Right hindlimb (tissue), 1 donor: ENCODE data around the gene ZNF774.
A peak's percentile ranks its signal among the peaks of the same experiment; 100 is the strongest.
"Not testable (repeated sequence)": the region's sequence is repeated elsewhere in the genome, so short reads cannot be mapped to it uniquely, and the experiment has no call there.

ENCODE experiments used
- DNase-seq: peaks from one replicate; pipeline ENCODE4 v3.0.0-alpha.2; 2018

ZNF774 gene

GRCh38 chr15:90347431-90348065, 4.5 kb upstream of the ZNF774 start:
- not testable (repeated sequence) for DNase-seq

DNA sequence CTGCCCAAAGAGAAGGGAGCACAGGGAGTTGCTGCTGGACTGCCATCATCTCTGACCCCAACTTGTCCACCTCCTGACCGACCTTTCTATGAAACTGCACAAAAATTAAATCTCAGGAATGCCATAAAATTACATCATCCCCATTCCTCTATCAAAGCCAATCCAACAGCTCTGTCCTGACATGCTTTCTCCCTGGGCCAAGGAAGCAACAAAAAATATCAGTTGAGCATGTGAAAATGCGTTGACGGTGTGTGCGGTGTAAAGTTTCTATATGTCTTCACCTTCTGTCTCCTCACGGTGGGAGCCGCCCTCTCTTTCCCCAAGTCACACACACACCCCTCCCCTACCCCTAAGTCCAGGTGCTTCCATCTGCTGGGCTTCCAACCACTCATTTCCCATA, 3.6 kb upstream of the ZNF774 start:
- no peak for DNase-seq

DNA sequence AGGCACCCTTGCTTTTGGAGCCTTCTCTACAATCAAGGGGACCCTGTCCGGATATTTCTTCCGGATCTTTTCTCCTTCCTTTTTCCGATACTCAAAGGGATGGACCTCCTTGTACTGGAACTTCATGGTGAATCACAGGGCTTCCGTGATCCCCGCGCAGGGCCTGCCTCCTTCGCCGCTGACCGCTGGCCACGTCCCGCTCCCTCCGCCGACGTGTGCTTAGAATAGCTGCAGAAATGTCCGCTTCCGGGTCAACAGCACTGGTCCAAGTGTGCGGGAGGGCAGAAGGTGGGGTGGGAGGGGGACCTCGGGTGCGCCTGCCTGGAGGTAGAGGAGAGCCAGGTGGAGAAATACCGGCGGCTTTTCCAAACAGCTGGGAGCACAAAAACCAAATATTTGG, 3.0 kb upstream of the ZNF774 start:
- DNase-seq: no peak

GRCh38 chr15:90349821-90350220, 2.3 kb upstream of the ZNF774 start:
- DNase-seq: no peak

- no peak for DNase-seq
Observed at GRCh38 chr15:90351479-90352106, 491 bp upstream of the ZNF774 start.

GRCh38 chr15:90354986-90355385, 2.9 kb downstream of the ZNF774 start:
- no peak for DNase-seq

- no peak for DNase-seq
Observed at GRCh38 chr15:90358124-90359033, 6.3 kb downstream of the ZNF774 start.

- DNase-seq: no peak
Observed at GRCh38 chr15:90360746-90361145, 8.7 kb downstream of the ZNF774 start.

DNA sequence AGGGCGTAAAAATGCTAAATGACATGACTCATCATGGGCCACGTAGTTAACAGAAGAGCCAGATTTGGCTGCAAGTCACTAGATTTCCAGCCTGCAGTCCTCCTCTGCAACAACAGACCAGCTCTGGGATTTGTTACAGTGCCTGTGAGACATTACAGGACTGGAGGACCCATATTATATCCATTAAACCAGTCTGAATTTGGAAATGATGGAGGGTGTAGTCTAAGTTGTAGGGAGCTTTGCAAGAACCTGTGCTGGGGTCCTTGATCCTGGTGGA, 10.8 kb downstream of the ZNF774 start:
- no peak for DNase-seq

DNA sequence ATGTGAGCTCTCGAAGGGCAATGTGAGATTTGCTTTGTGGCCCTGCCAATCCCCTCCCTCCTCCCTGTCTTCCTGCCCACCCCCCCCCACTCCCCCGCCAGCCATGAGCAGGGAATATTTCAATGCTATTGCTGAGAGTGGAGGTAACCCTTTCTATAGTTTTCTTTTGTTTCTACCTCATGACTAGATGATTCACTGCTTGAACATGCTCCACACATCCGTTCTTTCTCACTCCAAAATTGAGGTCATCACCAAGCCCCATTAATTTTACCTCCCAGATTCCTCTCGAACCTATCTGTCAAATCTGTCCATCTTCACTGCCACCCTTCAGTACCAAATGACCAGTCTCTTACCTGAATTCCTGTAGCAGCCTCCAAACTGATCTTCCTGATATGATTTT, 12.2 kb downstream of the ZNF774 start:
- no peak for DNase-seq

DNA sequence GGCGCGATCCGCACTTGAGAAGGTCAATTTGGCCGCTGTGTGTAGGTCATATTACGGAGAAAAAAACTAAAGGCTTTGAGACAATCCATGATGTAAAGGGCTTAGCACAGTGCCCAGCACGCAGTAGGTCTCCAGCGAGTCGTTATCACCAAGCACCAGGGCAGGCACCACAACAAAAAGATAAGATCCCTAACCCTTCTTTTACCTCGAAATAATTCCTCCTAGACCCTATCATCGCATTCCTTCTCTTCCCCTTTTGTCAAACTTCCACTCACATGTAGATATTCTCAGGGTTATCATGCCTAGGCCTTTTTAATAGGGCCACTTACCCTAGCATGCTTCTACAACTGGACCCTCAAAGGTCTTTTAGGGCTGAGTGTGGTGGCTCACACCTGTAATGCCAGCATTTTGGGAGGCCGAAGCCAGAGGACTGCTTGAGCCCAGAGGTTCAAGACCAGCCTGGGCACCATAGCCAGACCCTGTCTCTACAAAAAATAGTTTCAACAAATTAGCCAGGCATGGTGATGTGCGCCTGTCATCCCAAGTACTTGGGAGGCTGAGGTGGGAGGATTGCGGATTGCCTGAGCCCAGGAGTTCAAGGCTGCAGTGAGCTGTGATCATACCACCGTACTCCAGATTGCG, 13.5 kb downstream of the ZNF774 start:
- DNase-seq: no peak

GRCh38 chr15:90367576-90367975, 15.5 kb downstream of the ZNF774 start:
- DNase-seq: no peak

DNA sequence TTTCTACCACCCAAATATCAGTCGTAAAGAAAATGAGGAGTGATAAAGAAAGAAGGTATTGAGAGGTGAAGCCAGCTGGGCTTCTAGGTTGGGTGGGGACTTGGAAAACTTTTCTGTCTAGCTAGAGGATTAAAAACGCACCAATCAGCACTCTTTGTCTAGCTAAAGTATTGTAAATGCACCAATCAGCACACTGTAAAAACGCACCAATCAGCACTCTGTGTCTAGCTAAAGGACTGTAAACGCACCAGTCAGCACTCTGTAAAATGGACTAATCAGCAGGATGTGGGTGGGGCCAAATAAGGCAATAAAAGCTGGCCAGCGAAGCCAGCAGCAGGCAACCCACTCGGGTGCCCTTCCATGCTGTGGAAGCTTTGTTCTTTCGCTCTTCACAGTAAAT, 23.0 kb downstream of the ZNF774 start:
- no peak for DNase-seq

GRCh38 chr15:90376789-90377188, 24.7 kb downstream of the ZNF774 start:
- no peak for DNase-seq

- DNase-seq: no peak
Observed at GRCh38 chr15:90379263-90379662, 27.2 kb downstream of the ZNF774 start.

- no peak for DNase-seq
Observed at GRCh38 chr15:90381515-90381914, 29.4 kb downstream of the ZNF774 start.

GRCh38 chr15:90382320-90382719, 30.2 kb downstream of the ZNF774 start:
- no peak for DNase-seq

DNA sequence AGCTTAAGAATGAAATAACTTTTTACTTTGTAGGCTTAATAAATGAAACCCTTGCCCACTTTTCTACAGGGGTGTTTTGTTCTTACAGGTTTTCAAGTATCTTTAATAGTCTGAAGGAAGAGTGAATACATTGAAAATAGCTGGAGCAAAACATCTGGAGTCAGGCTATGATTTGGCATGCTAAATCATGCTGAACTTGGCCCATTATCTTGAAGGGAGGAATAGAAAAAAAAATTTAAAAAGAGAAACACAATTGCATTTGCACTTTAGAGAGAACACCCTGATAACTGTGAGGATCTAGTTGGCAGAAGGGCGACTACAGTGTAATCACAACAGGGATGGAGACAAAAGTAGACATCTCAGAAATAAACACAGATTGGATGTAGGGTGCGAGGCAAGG, 34.1 kb downstream of the ZNF774 start:
- no peak for DNase-seq

DNA sequence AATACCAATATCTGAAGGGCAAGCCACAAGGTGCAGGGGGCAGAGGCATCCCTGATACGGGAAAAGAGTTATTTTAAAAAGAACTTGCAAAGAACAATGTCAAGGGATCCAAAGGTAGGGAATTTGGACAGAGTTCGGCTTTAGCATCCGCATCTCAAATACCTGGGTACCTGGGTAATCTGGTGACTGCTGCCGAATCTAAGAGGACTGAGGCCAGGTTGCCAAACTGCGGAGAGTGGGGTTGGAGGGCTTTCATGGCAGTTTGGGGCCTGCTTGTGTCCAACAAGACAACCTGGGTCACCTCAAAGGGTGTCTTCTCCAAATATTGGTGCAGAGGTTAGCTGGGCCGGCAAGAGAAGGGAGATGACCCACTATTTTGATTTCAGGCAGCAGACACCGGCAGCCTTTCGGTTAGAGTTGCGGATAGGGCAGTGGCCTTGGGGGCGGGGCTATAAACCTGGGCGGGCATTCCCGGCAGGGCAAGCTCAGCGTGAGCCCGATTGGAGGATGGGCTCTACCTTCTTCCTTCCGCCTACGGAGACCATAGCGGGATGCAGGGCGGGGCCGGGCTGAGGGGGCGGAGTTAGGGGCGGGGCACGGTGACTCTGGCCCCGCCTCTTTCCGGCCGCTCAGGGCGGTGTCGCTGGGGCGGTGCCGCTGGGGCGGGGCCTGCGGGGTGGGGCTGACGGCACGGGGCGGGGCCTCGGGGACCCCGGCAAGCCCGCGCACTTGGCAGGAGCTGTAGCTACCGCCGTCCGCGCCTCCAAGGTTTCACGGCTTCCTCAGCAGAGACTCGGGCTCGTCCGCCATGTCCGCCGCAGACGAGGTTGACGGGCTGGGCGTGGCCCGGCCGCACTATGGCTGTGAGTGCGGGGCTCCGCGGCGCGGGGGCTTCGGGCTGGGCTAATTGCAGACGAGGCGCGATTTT, 35.7 kb downstream of the ZNF774 start, which contains the start of gene IQGAP1:
TSS of gene IQGAP1 (plus strand) at position 709 of the 928 bp plus-strand sequence. CDS start at position 809, 100 bp downstream.
- DNase-seq: peak; percentile 97

GRCh38 chr15:90388462-90389380, 36.6 kb downstream of the ZNF774 start:
- peak; percentile 83 for DNase-seq

GRCh38 chr15:90389513-90389912, 37.4 kb downstream of the ZNF774 start:
- no peak for DNase-seq
